KOPT-K1 (cell line): Measurements from ENCODE around the gene ASAP3.

Source experiments
- H3K27ac ChIP-seq: fragments of 200-600 bp; sonication (generic); 2 replicates; pipeline ENCODE4 v1.5.1; 2016; ENCODE audit warnings: antibody characterized with exemption, mild to moderate bottlenecking, low read depth, low read length; ENCODE audit not compliant: poor library complexity, severe bottlenecking
- H3K36me3 ChIP-seq: fragments of 200-600 bp; sonication (generic); 2 replicates; pipeline ENCODE4 v1.5.1; 2017; ENCODE audit warnings: antibody characterized with exemption, mild to moderate bottlenecking, low read length, moderate library complexity; ENCODE audit not compliant: insufficient read depth
- H3K9me3 ChIP-seq: fragments of 200-600 bp; sonication (generic); 2 replicates; pipeline ENCODE4 v1.5.1; 2017; ENCODE audit warnings: antibody characterized with exemption, low read length, mild to moderate bottlenecking; ENCODE audit not compliant: insufficient read depth, poor library complexity, severe bottlenecking

ASAP3 gene

DNA sequence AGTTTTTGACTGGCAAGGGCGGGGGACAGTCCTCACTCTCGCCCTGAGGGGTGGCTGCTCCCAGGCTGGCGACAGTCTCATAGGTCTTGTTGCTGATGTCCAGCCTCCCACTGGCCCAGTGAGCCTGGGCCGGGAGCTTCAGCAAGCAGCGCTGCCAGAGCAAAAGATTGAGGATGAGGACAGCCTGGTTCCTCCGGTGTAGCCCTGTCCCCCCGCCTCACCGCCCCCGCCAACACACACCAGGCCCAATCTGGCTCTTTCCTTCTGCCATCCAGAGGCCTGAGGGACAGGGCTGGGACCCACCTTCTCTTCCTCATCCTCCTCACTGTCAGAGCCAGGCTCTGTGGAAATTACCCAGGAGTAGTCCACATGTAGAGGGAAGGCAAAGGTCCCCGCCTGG, 50.9 kb downstream of the ASAP3 start:
- Histone ChIP-seq H3K36me3 (no peaks in the 10 kb centered on the region), H3K27ac (no peak overlapping the region), H3K9me3 (no peaks in the 10 kb centered on the region)

DNA sequence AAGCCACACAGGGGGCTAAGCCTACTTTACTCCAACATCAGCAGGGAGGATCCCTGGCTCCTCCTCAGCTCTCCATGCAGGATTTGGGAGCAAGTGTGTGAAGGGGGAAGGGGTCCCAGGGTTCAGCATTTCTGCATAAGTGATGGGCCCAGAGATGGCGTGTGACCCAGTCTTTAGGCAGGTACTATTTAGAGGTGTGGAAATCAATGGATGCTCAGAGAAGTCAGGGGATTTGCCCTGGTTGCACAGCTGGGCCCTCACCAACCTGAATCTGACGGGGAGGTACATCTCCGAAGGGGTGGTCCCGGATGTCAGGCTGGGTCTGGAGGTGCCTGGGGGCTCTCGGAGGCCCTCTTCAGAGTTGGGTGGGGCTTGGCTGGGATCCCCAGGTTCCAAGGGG, 52.5 kb downstream of the ASAP3 start:
- Histone ChIP-seq H3K9me3 (no peaks in the 10 kb centered on the region), H3K36me3 (no peaks in the 10 kb centered on the region)

DNA sequence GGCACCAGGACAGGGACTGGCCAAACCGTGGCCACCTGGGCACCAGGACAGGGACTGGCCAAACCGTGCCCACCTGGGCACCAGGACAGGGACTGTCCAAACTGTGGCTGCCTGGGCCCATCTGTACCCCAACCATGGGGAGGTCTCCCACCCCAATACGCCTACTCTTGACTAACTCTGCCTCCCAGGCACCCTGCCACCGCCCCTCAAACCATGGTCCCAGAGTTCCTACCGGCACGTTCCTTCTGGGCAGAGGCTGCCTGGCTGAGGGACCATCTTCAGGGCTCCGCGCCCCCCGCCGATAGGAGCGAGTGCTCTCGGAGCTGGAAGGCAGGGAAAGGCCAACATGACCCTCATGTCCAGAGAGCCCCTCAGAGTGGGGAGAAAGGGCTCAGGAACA, 53.2 kb downstream of the ASAP3 start:
- H3K27ac ChIP-seq = no peak overlapping the region
- no peaks in the 10 kb centered on the region for H3K36me3 ChIP-seq
- H3K9me3 ChIP-seq = no peaks in the 10 kb centered on the region

More for the DNA sequence above, 52.5 kb downstream of the ASAP3 start:
- H3K27ac ChIP-seq = no peak overlapping the region

DNA sequence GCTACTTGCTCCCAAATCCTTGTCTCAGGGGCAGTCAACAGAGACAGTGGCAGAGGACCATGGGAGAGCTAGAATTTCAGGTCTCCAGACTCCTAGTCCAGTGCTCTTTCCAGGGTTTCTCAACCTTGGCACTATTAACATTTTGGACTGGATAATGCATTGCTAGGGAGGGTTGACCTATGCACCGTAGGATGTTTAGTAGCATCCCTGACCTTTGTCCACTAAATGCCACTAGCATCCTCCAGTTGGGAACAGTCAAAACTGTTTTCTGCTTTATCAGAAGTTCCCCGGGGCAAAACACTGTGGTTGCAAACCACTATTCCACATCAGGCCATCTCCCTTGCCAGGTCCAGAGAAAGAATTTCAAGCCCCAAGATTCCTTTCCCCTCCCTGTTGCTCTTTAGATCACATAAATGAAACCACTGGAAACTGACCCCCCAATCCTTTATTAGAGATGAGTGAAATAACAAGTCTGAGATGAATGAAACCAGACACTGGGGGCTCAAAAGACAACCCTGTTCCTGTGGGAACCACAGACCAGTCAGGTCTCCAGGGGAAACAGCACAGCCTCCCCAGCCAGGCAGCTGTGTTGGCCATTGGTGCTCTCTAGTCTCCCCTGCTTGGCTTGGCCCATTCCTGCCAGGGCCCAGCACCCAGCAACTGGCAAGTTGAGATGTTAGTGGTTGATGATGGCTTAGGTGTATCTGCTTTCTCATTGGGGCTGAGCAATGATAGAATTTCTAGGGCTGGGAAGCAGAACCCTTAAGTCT, 55.7 kb downstream of the ASAP3 start:
- Histone ChIP-seq H3K9me3 (no peaks in the 10 kb centered on the region), H3K27ac (no peak overlapping the region), H3K36me3 (no peaks in the 10 kb centered on the region)

- Histone ChIP-seq H3K27ac (no peak overlapping the region), H3K9me3 (no peaks in the 10 kb centered on the region), H3K36me3 (no peaks in the 10 kb centered on the region)
Measured at GRCh38 chr1:23427550-23427949, 56.4 kb downstream of the ASAP3 start.

- H3K36me3 ChIP-seq = no peaks in the 10 kb centered on the region
- H3K9me3 ChIP-seq = no peaks in the 10 kb centered on the region
- no peak overlapping the region for H3K27ac ChIP-seq
Measured at GRCh38 chr1:23426828-23427227, 57.2 kb downstream of the ASAP3 start.

- Histone ChIP-seq H3K9me3 (no peaks in the 10 kb centered on the region), H3K27ac (no peak overlapping the region), H3K36me3 (no peaks in the 10 kb centered on the region)
Measured at GRCh38 chr1:23425193-23425494, 58.8 kb downstream of the ASAP3 start.

GRCh38 chr1:23424293-23425192, 59.4 kb downstream of the ASAP3 start, which contains the start of gene TCEA3:
TCEA3 (minus strand) TSS chr1:23424748; CDS start chr1:23424633, 115 bp downstream.
- Histone ChIP-seq H3K36me3 (no peaks in the 10 kb centered on the region), H3K27ac (no peak within 1 kb of the TSS), H3K9me3 (no peaks in the 10 kb centered on the region)

- no peak overlapping the region for H3K27ac ChIP-seq
- no peaks in the 10 kb centered on the region for H3K36me3 ChIP-seq
- H3K9me3 ChIP-seq = no peaks in the 10 kb centered on the region
Measured at GRCh38 chr1:23423415-23424292, 60.3 kb downstream of the ASAP3 start.

DNA sequence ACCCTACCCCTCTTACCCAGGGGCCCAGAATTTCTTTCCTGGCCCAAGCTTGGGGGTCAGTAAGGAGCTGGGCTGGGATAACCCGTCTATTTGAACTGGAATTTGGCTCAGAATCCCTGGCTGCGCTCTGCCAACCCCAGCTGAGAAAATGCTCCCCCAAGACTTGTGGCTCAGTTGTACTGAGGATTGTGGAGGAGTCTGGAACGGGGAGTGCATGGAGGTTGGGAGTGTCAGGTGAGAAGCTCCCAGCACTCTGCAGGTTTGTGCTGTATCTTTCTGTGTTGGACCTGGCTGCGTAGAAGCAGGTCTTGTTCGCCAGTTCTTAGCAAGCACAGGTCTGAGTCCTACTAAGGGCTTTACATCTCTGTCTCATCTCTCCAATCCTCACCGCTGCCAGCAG, 61.0 kb downstream of the ASAP3 start:
- Histone ChIP-seq H3K9me3 (no peaks in the 10 kb centered on the region), H3K36me3 (no peaks in the 10 kb centered on the region), H3K27ac (no peak overlapping the region)

DNA sequence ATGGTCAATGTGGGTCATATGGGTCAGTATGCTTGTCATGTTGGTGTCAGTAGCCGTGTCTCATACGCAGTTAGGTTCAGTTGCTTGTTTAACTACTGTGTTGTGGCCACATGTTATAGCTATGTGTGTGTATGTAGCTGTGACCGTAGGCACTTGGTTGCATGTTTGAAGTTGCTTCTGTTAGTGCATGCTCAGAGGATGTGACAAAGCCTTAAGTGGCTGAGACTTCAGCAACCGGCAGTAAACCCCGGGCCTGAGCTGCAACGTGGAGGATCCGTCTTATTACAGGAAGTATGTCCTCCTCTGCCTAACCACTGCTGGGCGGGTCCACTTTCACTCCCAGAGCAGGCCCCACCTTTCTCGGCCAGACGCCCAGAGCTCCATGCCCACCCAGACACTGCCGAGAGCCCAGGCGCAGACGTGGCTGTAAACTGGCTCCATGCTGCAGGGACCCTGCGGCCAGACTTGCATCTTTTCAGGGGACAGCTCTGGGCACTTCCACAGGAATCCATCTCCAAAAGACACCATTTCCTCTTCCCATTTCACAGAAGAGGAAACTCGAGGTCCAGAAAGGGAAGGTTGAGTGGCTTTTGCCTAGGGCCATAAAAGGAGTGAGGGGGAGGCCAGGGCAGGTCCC, 61.6 kb downstream of the ASAP3 start:
- H3K36me3 ChIP-seq = no peaks in the 10 kb centered on the region
- H3K27ac ChIP-seq = peak overlapping the region; percentile 31
- no peaks in the 10 kb centered on the region for H3K9me3 ChIP-seq

- peak overlapping the region; percentile 31 for H3K27ac ChIP-seq
Measured at GRCh38 chr1:23421753-23422240, 62.2 kb downstream of the ASAP3 start.

DNA sequence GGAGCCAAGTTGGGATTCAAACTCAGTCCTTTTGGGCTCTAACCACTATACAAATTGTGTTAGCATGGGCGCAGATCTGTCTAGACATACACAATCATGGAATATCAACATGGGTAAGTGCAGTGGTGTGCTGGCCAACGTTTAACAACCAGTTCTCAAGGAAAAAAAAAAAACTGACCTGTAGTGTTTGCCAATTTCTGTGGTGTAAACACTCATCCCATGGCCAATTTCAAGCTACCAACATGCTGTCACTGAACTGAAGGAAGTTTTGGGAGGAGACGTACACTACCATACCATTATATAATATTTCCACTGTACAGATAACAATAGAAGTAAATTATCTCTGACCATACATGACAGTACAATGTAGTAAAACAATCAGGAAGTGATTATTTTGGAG, 62.6 kb downstream of the ASAP3 start:
- Histone ChIP-seq H3K36me3 (no peaks in the 10 kb centered on the region), H3K9me3 (no peaks in the 10 kb centered on the region), H3K27ac (no peak overlapping the region)

More at GRCh38 chr1:23421753-23422240, 62.2 kb downstream of the ASAP3 start:
- Histone ChIP-seq H3K9me3 (no peaks in the 10 kb centered on the region), H3K36me3 (no peaks in the 10 kb centered on the region)

GRCh38 chr1:23420778-23421177, 63.2 kb downstream of the ASAP3 start:
- H3K27ac ChIP-seq = no peak overlapping the region
- no peaks in the 10 kb centered on the region for H3K36me3 ChIP-seq
- no peaks in the 10 kb centered on the region for H3K9me3 ChIP-seq
